Calu3 (cell line): ENCODE measurements around the gene PIK3R1. TPM values are rescaled to one million over a fixed set of nuclear protein-coding genes. Genes with fewer than 3 reads are reported as not detected.

Experiments used
- BruUV-seq: library from RNA; stranded (reverse); fragments of 400-500 nt; replicated peaks from 2 replicates; lab custom pipeline; 2021; lab: Mats Ljungman, UMichigan
- CTCF ChIA-PET: fragments of 300-600 bp; sonication (Branson Sonifier 250); formaldehyde crosslinking; loops from one replicate; lab custom pipeline; 2022; ENCODE audit warnings: antibody characterized with exemption; lab: Charles Lee
- DNase-seq: peaks from one replicate; pipeline ENCODE4 v3.0.0; 2022
- H3K27ac Mint-ChIP-seq: one replicate; pipeline ENCODE4 v1.8.0; 2022; ENCODE audit warnings: mixed read lengths; ENCODE audit not compliant: unreplicated experiment
- H3K27me3 Mint-ChIP-seq: one replicate; pipeline ENCODE4 v1.8.0; 2022; ENCODE audit warnings: mixed read lengths; ENCODE audit not compliant: unreplicated experiment
- H3K36me3 Mint-ChIP-seq: one replicate; pipeline ENCODE4 v1.8.0; 2022; ENCODE audit warnings: mild to moderate bottlenecking, moderate library complexity, mixed read lengths; ENCODE audit not compliant: insufficient read depth, unreplicated experiment
- H3K4me1 Mint-ChIP-seq: one replicate; pipeline ENCODE4 v1.8.0; 2022; ENCODE audit warnings: mild to moderate bottlenecking, low read depth, mixed read lengths; ENCODE audit not compliant: unreplicated experiment
- H3K4me3 Mint-ChIP-seq: one replicate; pipeline ENCODE4 v1.8.0; 2022; ENCODE audit warnings: mild to moderate bottlenecking, low read depth, moderate library complexity, mixed read lengths; ENCODE audit not compliant: unreplicated experiment
- H3K9me3 Mint-ChIP-seq: one replicate; pipeline ENCODE4 v1.8.0; 2022; ENCODE audit warnings: low read depth, mixed read lengths; ENCODE audit not compliant: unreplicated experiment
- CTCF ChIP-seq: fragments of 200-600 bp; IDR thresholded peaks from one replicate; pipeline ENCODE4 v1.8.0; 2022; ENCODE audit warnings: antibody characterized with exemption; ENCODE audit not compliant: unreplicated experiment
- intact Hi-C: fragments of 100-400 bp; cut with micrococcal nuclease; formaldehyde crosslinking; loops from one replicate; pipeline ENCODE4 v1.10.0; 2022; ENCODE audit not compliant: unreplicated experiment
- total RNA-seq: library from RNA; stranded (reverse); gene quantifications from 2 replicates; pipeline ENCODE4 v1.2.3, GENCODE V29; 2022

The PIK3R1 gene
- total RNA-seq, 1 experiment from 2014 or later = 74.8 TPM

DNA sequence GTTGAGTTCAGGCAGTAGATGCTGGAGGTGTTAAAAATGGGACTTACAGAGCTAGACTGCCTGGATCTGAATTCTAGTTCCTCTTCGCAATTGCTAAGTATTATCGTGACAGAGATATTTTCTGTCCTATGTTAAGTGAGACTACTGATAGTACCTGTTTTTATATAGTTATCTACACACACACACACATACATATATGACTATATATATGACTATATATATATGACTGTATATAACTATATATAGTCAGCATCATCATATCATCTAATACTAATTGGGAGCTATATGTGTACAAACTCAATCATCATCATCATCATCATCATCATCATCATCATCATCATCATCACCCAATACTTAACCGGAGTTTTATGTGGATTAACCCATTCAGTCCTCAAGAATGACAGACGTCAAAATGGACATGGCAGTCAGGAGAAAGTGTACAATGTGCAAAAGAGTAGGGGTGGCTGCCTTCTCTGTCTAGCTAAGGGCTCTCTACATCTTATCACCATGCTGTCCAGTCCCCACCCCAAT, 7.3 kb downstream of the PIK3R1 start:
- H3K27ac Mint-ChIP-seq = peak overlapping the region; percentile 2
- no peak overlapping the region for H3K4me3 Mint-ChIP-seq
- H3K36me3 Mint-ChIP-seq = peaks cover 64% of the 10 kb centered on the region
- intact Hi-C loops = no loop called here
- no peak for DNase-seq
- H3K4me1 Mint-ChIP-seq = peaks cover 70% of the 10 kb centered on the region
- BruUV-seq = no TSS peak
- CTCF ChIA-PET = no interaction called here
- no peaks in the 10 kb centered on the region for H3K27me3 Mint-ChIP-seq
- H3K9me3 Mint-ChIP-seq = no peaks in the 10 kb centered on the region
- no peak for TF ChIP-seq CTCF

- no TSS peak for BruUV-seq
- Mint-ChIP-seq H3K9me3 (no peaks in the 10 kb centered on the region), H3K36me3 (peaks cover 60% of the 10 kb centered on the region), H3K4me3 (no peak overlapping the region), H3K27ac (peak overlapping the region; percentile 18), H3K27me3 (no peaks in the 10 kb centered on the region), H3K4me1 (peaks cover 66% of the 10 kb centered on the region)
- intact Hi-C loops = no loop called here
- TF ChIP-seq CTCF = no peak
- CTCF ChIA-PET = no interaction called here
- no peak for DNase-seq
These were observed 8.3 kb downstream of the PIK3R1 start for GRCh38 chr5:68223904-68224303.

- intact Hi-C loops = no loop called here
- H3K27ac Mint-ChIP-seq = peak overlapping the region; percentile 92
- BruUV-seq = no TSS peak
These were observed 9.1 kb downstream of the PIK3R1 start for GRCh38 chr5:68224509-68225187.

More at GRCh38 chr5:68224509-68225187, 9.1 kb downstream of the PIK3R1 start:
- Mint-ChIP-seq H3K9me3 (no peaks in the 10 kb centered on the region), H3K4me1 (peaks cover 65% of the 10 kb centered on the region), H3K4me3 (peak overlapping the region; percentile 65), H3K27me3 (no peaks in the 10 kb centered on the region), H3K36me3 (peaks cover 65% of the 10 kb centered on the region)
- CTCF ChIA-PET = interaction anchor here (0.5 to 1.6 kb wide), 3 partner anchors 8 to 88 kb away, joined by 3 to 7 read pairs (median 4); partner anchors contain the start of gene PIK3R1
- no peak for DNase-seq
- TF ChIP-seq CTCF = no peak
